ENCODE data around the gene GRB14. TPM values are rescaled to one million over a fixed set of nuclear protein-coding genes. Genes with fewer than 3 reads are reported as not detected.

The GRB14 gene
- 6.1 and 6.9 TPM in 2 replicates for total RNA-seq (ENCODE audit: low replicate concordance)

DNA sequence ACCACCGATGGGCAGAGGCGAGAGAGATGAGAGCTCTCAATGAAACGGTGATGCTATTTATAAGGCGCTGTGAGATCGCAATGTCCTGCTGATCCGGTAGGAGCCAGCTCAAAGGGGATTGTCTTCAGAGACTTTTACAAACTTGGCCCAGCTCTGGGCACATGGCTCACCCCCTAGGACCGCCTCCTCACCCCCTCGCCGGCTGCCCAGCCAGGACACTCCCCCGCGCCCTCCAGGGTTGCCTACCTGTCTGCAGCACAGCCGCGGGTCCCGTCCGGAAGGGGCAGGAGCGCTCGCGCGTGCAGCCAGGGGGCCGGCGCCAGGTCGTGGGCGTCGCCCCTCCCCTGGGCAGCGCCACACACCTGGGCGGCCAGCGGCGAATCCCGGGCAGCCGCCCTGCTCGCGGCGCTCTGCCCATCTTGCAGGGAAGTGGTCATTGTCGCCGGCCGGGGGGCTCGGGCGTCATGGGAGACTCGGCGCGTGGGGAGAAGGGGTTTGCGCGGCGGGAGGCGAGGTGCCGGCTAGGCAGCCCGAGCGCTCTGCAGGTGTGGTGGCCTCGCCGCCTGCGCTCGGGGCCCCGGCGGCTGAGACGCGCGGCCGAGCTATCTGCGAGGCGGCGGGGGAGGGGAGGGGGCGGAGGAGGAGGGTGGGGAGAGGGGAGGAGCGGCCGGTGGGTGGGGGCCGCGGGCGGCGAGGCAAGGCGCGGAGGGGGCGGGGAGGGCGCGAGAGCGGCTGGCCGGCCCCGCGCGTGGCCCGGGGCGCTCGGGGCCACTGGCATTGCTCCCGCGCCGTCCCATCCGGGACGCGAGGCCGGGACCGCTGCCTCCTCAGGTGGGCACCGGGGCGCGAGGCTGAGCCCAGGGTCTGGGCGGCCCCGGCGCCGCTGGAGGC, at the start of gene GRB14:
TSS of gene GRB14 (minus strand) at position 610 of the 891 bp plus-strand sequence. CDS start at position 437, 173 bp downstream.
- TF ChIP-seq, protein P1, sequence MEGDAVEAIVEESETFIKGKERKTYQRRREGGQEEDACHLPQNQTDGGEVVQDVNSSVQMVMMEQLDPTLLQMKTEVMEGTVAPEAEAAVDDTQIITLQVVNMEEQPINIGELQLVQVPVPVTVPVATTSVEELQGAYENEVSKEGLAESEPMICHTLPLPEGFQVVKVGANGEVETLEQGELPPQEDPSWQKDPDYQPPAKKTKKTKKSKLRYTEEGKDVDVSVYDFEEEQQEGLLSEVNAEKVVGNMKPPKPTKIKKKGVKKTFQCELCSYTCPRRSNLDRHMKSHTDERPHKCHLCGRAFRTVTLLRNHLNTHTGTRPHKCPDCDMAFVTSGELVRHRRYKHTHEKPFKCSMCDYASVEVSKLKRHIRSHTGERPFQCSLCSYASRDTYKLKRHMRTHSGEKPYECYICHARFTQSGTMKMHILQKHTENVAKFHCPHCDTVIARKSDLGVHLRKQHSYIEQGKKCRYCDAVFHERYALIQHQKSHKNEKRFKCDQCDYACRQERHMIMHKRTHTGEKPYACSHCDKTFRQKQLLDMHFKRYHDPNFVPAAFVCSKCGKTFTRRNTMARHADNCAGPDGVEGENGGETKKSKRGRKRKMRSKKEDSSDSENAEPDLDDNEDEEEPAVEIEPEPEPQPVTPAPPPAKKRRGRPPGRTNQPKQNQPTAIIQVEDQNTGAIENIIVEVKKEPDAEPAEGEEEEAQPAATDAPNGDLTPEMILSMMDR (IDR thresholded peaks at IDR 0.05; ENCODE audit: insufficient read depth, low read length): no peak
- H3K4me3 ChIP-seq (ENCODE audit: low read depth, low read length): peak within 1 kb of the TSS; percentile 76
- DNase-seq (ENCODE audit: low read depth): peak; percentile 36

DNA sequence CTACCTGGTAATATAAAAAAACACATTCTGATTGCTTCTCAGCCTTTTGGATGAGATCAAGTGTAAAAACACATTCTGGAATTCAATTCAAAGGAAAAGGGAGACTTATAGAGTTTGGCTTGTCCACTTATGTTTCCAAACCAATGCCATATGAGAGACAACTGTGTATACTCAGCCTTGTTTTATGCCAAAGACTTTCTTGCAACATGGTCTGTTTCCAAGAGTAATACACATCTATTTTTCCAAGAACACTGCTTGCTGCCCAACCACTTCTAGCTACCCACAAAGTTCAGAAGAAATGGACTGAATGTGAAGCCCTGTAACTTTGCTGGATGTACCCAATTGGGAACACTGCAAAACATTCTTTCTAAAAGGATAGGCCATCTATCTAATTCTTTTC, 48.0 kb upstream of the GRB14 start:
- DNase-seq (ENCODE audit: low read depth): no peak
- TF ChIP-seq, protein P1 (IDR thresholded peaks at IDR 0.05; ENCODE audit: insufficient read depth, low read length): no peak

DNA sequence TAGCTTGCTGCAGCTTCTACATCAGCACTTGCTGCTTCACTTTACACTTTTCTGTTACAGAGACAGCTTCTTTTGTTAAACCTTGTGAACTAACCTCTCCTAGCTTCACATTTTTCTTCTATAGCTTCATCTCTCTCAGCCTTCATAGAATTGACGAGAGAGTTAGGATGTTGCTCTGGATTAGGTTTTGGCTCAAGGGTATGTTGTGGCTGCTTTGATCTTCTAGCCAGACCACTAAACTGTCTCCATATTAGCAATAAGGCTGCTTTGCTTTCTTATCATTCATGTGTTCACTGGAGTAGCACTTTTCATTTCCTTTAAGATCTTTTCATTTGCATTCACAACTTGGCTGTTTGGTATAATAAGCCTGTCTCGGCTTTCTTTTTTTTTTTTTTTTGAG, 46.3 kb upstream of the GRB14 start:
- DNase-seq (ENCODE audit: low read depth): no peak
- TF ChIP-seq, protein P1 (IDR thresholded peaks at IDR 0.05; ENCODE audit: insufficient read depth, low read length): no peak
- H3K4me3 ChIP-seq (ENCODE audit: low read depth, low read length): no peak overlapping the region

More for the DNA sequence above, 48.0 kb upstream of the GRB14 start:
- H3K4me3 ChIP-seq (ENCODE audit: low read depth, low read length): no peak overlapping the region

DNA sequence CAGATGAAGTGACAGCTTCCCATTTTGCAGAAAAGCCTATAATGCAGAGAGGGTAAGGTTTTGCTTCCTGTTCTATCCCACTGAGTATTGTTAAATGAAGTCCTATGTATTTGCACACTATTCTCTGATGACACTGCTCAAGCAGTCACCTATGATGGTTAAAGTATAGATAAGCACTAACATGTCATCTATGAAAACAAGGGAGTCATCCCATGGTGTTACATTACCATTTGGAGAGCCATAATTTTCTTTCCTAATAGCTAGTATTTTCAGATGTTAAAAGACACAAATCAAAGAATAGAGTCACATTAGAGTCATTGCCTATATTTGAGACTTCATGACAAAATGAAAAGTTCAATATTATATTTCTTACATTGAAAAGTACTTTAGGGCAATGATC, 42.8 kb upstream of the GRB14 start:
- no peak for DNase-seq (ENCODE audit: low read depth)
- TF ChIP-seq, protein P1 (IDR thresholded peaks at IDR 0.05; ENCODE audit: insufficient read depth, low read length): no peak
- H3K4me3 ChIP-seq (ENCODE audit: low read depth, low read length): no peak overlapping the region

DNA sequence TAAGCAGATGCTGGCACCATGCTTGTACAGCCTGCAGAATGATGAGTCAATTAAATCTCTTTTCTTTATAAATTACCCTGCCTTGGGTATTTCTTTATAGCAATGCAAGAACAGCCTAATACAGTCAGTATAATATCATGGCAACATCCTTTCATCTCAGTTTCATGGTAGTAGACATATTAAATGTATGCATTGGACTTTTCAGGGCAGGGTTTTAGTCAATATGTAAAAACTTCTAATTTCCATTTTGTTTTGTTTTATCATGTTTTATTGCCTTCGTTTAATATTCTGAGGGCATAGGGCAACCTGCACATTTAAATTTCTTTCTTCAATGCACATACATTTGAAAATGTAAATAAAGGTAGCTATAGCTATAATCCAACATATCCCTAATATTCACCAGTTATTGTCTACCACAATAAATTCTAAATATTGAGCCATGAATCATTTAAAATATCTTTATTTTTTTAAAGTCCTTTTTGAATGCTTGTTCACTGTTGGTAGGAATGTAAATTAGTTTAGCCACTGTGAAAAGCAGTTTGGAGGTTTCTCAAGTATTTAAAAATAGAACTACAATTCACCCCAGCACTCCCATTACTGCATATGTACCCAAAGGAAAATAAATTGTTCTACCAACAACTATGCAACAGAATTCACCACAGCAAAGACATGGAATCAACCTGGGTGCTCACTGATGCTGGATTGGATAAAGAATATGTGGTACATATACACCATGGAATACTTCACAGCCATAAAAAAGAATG, 41.8 kb upstream of the GRB14 start:
- no peak overlapping the region for H3K4me3 ChIP-seq (ENCODE audit: low read depth, low read length)
- no peak for DNase-seq (ENCODE audit: low read depth)
- TF ChIP-seq, protein P1 (IDR thresholded peaks at IDR 0.05; ENCODE audit: insufficient read depth, low read length): no peak

DNA sequence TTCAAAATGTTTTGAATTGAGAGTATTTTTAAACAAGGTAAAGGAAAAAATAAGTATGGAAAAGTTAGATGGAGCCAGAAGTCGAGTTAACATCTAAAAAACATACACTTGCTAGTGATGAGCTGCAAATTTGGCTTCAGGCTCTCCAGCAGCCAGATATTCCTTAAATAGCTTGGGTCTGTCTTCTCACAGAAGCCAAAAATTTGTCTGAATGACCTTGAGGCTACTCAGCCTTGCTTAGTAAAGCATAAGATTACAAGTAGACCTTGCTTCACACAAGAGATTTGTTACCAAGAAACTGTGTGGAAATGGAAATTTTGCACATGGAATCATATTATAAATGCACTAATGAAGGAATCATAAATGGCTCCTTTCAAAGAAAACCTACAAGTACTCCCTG, 40.8 kb upstream of the GRB14 start:
- no peak overlapping the region for H3K4me3 ChIP-seq (ENCODE audit: low read depth, low read length)
- DNase-seq (ENCODE audit: low read depth): peak; percentile 47

More for the DNA sequence above, 40.8 kb upstream of the GRB14 start:
- TF ChIP-seq, protein P1 (IDR thresholded peaks at IDR 0.05; ENCODE audit: insufficient read depth, low read length): no peak
